Hepatocyte (in vitro differentiated cells): ENCODE results near the gene ARL4A.

ENCODE experiments used
- EZH2 ChIP-seq: fragments of 200-600 bp; sonication (generic); IDR thresholded peaks from 2 replicates; pipeline ENCODE4 v1.6.1; 2016; ENCODE audit warnings: antibody characterized with exemption, mild to moderate bottlenecking, borderline replicate concordance
- TF ChIP-seq, protein P1 (sequence below): fragments of 200-600 bp; sonication (generic); IDR thresholded peaks from 2 replicates; pipeline ENCODE4 v1.5.1; 2016; ENCODE audit warnings: antibody characterized with exemption, mild to moderate bottlenecking; ENCODE audit not compliant: poor library complexity

DNA sequence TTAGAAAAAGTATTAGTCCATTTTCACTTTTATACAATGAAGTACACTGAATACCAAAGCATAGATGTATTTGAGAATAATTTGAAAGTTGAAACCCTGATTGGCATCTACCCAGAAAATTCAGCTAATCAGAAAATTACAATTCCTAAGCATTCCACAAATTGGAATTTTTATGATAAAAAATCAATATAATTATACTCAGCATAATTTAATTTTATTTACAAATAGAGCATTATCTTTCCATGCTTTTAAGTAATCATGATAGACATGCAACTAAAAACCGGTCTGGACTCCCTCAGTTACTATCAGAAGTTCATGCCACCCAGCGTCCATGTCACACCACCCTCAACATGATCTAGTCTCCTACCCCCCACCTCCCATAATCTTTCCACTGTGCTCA lies 50.4 kb downstream of the ARL4A start:
- TF ChIP-seq, protein P1, sequence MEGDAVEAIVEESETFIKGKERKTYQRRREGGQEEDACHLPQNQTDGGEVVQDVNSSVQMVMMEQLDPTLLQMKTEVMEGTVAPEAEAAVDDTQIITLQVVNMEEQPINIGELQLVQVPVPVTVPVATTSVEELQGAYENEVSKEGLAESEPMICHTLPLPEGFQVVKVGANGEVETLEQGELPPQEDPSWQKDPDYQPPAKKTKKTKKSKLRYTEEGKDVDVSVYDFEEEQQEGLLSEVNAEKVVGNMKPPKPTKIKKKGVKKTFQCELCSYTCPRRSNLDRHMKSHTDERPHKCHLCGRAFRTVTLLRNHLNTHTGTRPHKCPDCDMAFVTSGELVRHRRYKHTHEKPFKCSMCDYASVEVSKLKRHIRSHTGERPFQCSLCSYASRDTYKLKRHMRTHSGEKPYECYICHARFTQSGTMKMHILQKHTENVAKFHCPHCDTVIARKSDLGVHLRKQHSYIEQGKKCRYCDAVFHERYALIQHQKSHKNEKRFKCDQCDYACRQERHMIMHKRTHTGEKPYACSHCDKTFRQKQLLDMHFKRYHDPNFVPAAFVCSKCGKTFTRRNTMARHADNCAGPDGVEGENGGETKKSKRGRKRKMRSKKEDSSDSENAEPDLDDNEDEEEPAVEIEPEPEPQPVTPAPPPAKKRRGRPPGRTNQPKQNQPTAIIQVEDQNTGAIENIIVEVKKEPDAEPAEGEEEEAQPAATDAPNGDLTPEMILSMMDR = no peak
- no peak for TF ChIP-seq EZH2
